Endometrial microvascular endothelial cells (primary cell): ENCODE measurements around the gene RAB23. TPM values are rescaled to one million over a fixed set of nuclear protein-coding genes. Genes with fewer than 3 reads are reported as not detected.
"Not testable (repeated sequence)": the region's sequence is repeated elsewhere in the genome, so short reads cannot be mapped to it uniquely, and the experiment has no call there.

ENCODE experiments used
- in situ Hi-C: cut with HindIII; loops from 2 replicates; pipeline ENCODE4 v1.10.0; 2017; ENCODE audit warnings: low sequenced_read_pairs, low pct_unique_long_range_greater_than_20kb; ENCODE audit errors: inconsistent ontology term
- total RNA-seq: library from RNA; depleted of rRNA; stranded (reverse); fragments of >200 nt; gene quantifications from one replicate; pipeline ENCODE4 v1.2.3, GENCODE V29; 2015; ENCODE audit errors: inconsistent ontology term

The RAB23 gene
- total RNA-seq, 1 donor from 2014 or later: 26.8 TPM

GRCh38 chr6:57246307-57246706 is 24.2 kb upstream of the RAB23 start:
- in situ Hi-C loops: no loop called here

GRCh38 chr6:57243954-57244353 is 21.8 kb upstream of the RAB23 start:
- in situ Hi-C loops: no loop called here

DNA sequence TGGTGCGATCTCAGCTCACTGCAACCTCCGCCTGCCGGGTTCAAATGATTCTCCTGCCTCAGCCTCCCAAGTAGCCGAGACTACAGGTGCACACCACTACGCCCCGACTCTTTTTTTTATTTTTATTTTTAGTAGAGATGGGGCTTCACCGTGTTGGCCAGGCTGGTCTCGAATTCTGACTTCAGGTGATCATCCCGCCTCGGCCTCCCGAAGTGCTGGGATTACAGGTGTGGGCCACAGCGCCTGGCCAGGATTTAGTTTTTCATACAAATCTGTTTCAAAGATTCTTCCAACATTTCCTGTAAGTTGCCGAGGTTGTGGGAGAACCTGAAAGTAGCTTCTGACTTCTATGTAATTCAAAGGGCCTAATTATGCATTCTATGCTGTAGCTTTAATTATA is 21.4 kb upstream of the RAB23 start:
- in situ Hi-C loops: not testable (repeated sequence)

DNA sequence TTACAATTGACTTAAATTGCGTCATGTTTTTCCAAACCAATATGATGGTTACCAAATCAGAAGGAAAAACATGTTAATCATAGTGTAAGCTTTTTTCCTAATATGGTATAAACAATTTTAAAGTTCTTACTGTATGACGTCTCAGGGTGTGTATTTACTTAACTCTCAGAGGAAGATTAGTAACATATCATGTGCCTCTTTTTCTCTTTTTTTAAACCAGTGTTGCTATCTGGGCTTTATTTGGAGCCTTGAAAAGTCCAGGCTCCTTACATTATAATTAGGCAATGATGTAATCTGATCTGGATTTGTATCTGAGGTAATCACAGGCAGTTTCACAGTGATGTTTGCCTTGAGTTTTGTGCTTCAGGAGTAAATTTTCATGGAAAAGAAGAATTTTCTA is 20.4 kb upstream of the RAB23 start:
- in situ Hi-C loops: no loop called here

- in situ Hi-C loops: no loop called here
Measured at GRCh38 chr6:57226221-57226620, 4.1 kb upstream of the RAB23 start.

GRCh38 chr6:57224769-57225515 is 2.8 kb upstream of the RAB23 start:
- in situ Hi-C loops: no loop called here

GRCh38 chr6:57222743-57223077 is 603 bp upstream of the RAB23 start:
- in situ Hi-C loops: no loop called here

GRCh38 chr6:57221191-57221935 is 744 bp downstream of the RAB23 start:
- in situ Hi-C loops: no loop called here

GRCh38 chr6:57220083-57220703 is 1.9 kb downstream of the RAB23 start:
- in situ Hi-C loops: no loop called here

- in situ Hi-C loops: no loop called here
Measured at GRCh38 chr6:57217270-57217669, 4.8 kb downstream of the RAB23 start.

DNA sequence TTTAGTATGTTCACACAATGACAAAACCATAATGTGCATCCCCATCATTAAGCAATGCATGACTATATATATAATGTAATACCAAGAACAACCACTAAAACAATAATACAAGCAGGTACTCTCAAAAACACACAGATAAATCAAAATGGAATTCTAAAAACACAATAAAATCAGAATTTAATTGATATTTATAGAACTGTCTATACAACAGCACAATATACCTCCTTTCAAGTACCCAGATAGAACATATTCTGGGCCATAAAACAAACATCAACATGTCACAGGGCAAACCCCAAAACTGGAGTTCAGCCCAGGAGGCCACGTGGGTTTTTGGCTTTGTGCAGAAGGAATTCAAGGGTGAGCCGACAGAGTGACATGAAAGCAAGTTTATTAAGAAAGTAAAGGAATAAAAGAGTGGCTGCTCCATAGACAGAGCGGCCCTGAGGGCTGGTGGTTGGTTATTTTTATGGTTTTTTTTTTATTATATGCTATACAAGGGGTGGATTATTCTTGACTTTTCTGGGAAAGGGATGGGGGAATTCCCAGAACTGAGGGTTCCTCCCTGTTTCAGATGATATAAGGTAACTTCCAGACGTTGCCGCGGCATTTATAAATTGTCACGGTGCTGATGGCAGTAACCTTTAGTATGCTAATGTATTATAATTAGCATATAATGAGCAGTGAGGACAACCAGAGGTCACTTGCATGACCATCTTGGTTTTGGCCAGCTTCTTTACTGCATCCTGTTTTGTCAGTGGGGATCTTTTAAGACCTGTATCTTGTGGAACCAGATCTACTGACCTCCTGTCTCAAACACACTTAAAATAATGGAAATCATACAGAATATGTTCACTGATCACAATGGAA is 5.6 kb downstream of the RAB23 start:
- in situ Hi-C loops: no loop called here

GRCh38 chr6:57215260-57215659 is 6.8 kb downstream of the RAB23 start:
- in situ Hi-C loops: no loop called here

- in situ Hi-C loops: no loop called here
Measured at GRCh38 chr6:57210060-57210459, 12.0 kb downstream of the RAB23 start.

- in situ Hi-C loops: no loop called here
Measured at GRCh38 chr6:57209030-57209429, 13.1 kb downstream of the RAB23 start.

- in situ Hi-C loops: no loop called here
Measured at GRCh38 chr6:57207872-57208271, 14.2 kb downstream of the RAB23 start.

- in situ Hi-C loops: no loop called here
Measured at GRCh38 chr6:57207141-57207540, 15.0 kb downstream of the RAB23 start.

GRCh38 chr6:57205550-57206328 is 16.4 kb downstream of the RAB23 start:
- in situ Hi-C loops: no loop called here

DNA sequence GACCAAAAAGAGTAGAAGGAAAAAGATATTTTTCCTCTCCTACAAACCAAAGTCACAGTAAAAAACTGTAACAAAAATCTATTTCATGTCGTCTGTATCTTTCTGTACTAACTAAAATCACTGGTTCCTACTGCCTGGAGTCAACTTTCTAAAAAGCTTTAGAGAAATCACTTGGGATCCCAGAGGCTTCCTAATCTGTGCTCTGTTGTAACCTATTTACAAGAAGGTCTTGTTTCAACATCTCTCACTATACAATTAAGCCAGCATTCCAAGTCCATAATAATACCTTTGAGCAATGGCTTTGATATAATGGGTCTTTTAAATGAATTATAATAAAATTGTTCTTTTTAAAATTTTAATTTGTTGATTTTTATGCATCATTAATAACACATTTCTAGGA is 20.4 kb downstream of the RAB23 start:
- in situ Hi-C loops: no loop called here
